OCI-LY7 (cell line): ENCODE data around the gene TECRL. TPM values are rescaled to one million over a fixed set of nuclear protein-coding genes. Genes with fewer than 3 reads are reported as not detected.

Experiments used
- BruUV-seq: library from RNA; stranded (reverse); fragments of 400-500 nt; replicated peaks from 2 replicates; lab custom pipeline; 2021; lab: Mats Ljungman, UMichigan
- CTCF ChIA-PET: fragments of 300-600 bp; sonication (Branson Sonifier 250); formaldehyde crosslinking; loops from one replicate; lab custom pipeline; 2022; ENCODE audit warnings: antibody characterized with exemption; ENCODE audit not compliant: unreplicated experiment; lab: Charles Lee
- POLR2A ChIA-PET: fragments of 300-600 bp; sonication (Branson Sonifier 250); formaldehyde crosslinking; loops from one replicate; lab custom pipeline; 2022; ENCODE audit warnings: antibody characterized with exemption; lab: Charles Lee
- DNase-seq: peaks from one replicate; pipeline ENCODE4 v3.0.0-alpha.2; 2015; ENCODE audit warnings: low spot score
- H2AFZ ChIP-seq: fragments of 200-600 bp; sonication (generic), shearing (Covaris generic); 2 replicates; pipeline ENCODE4 v1.6.1; 2014; ENCODE audit warnings: mild to moderate bottlenecking, antibody characterized with exemption, low read length, moderate library complexity
- H3K27ac ChIP-seq: fragments of 200-600 bp; sonication (generic); 2 replicates; pipeline ENCODE4 v1.5.1; 2014; ENCODE audit warnings: mixed run types, low read depth, mild to moderate bottlenecking, moderate library complexity, low read length, inconsistent platforms; ENCODE audit not compliant: poor library complexity, severe bottlenecking
- H3K36me3 ChIP-seq: fragments of 200-600 bp; sonication (generic); 2 replicates; pipeline ENCODE4 v1.6.1; 2014; ENCODE audit warnings: mild to moderate bottlenecking, antibody characterized with exemption, low read length, moderate library complexity, mixed read lengths; ENCODE audit not compliant: insufficient read depth
- H3K4me1 ChIP-seq: fragments of 200-600 bp; sonication (generic); 2 replicates; pipeline ENCODE4 v1.5.1; 2014; ENCODE audit warnings: mild to moderate bottlenecking, low read length; ENCODE audit not compliant: insufficient read depth, poor library complexity, severe bottlenecking
- H3K4me2 ChIP-seq: fragments of 200-600 bp; sonication (generic); 2 replicates; pipeline ENCODE4 v1.6.1; 2014; ENCODE audit warnings: mild to moderate bottlenecking, low read length
- H3K4me3 ChIP-seq: fragments of 200-600 bp; sonication (generic); 2 replicates; pipeline ENCODE4 v1.5.1; 2014; ENCODE audit warnings: mild to moderate bottlenecking, low read depth, low read length; ENCODE audit not compliant: poor library complexity, severe bottlenecking
- H3K79me2 ChIP-seq: fragments of 200-600 bp; sonication (generic); 2 replicates; pipeline ENCODE4 v1.6.1; 2016; ENCODE audit warnings: low read depth, mild to moderate bottlenecking, low read length, moderate library complexity, mixed read lengths; ENCODE audit not compliant: insufficient read depth
- H3K9me2 ChIP-seq: fragments of 200-600 bp; sonication (generic); 2 replicates; pipeline ENCODE4 v1.6.1; 2016; ENCODE audit warnings: mild to moderate bottlenecking, low read length, mixed read lengths; ENCODE audit not compliant: insufficient read depth
- H3K9me3 ChIP-seq: fragments of 200-600 bp; sonication (generic); 2 replicates; pipeline ENCODE4 v1.6.1; 2014; ENCODE audit warnings: mild to moderate bottlenecking, mixed run types, low read length, mixed read lengths
- H4K20me1 ChIP-seq: fragments of 200-600 bp; sonication (generic); 2 replicates; pipeline ENCODE4 v1.6.1; 2014; ENCODE audit warnings: mild to moderate bottlenecking, antibody characterized with exemption, low read length, moderate library complexity, mixed read lengths; ENCODE audit not compliant: insufficient read depth
- CTCF ChIP-seq: fragments of 200-600 bp; sonication (generic); conservative IDR thresholded peaks from 2 replicates; pipeline ENCODE4 v1.5.1; 2014; ENCODE audit warnings: mild to moderate bottlenecking, antibody characterized with exemption, low read length, moderate library complexity, mixed read lengths
- EZH2phosphoT487 ChIP-seq: fragments of 200-600 bp; sonication (generic); IDR thresholded peaks from 2 replicates; pipeline ENCODE4 v1.6.1; 2018; ENCODE audit warnings: low read depth, borderline replicate concordance, mild to moderate bottlenecking, mixed run types, antibody characterized with exemption, low read length, moderate library complexity, mixed read lengths
- intact Hi-C: fragments of 100-400 bp; cut with micrococcal nuclease; formaldehyde crosslinking; loops from one replicate; pipeline ENCODE4 v1.10.0; 2022; ENCODE audit not compliant: unreplicated experiment
- total RNA-seq, 2 experiments: library from RNA; depleted of rRNA in 1 of 2; stranded (reverse); fragments of >200 nt in 1 of 2; shearing (Covaris generic) in 1 of 2; gene quantifications; 2 replicates each; pipeline ENCODE4 v1.2.3, GENCODE V29; 2014 to 2022

The TECRL gene
- total RNA-seq, 2 experiments from 2014 or later = not detected

- no peaks in the 10 kb centered on the region for H4K20me1 ChIP-seq
- H3K4me2 ChIP-seq = no peak overlapping the region
- no peak overlapping the region for H2AFZ ChIP-seq
- H3K79me2 ChIP-seq = no peaks in the 10 kb centered on the region
- TF ChIP-seq EZH2phosphoT487 (no peak), CTCF (no peak)
- no peak overlapping the region for H3K4me3 ChIP-seq
- intact Hi-C loops = no loop called here
- ChIA-PET CTCF (no interaction called here), POLR2A (no interaction called here)
- H3K36me3 ChIP-seq = no peaks in the 10 kb centered on the region
- H3K27ac ChIP-seq = no peak overlapping the region
- H3K9me3 ChIP-seq = no peaks in the 10 kb centered on the region
- no peak for DNase-seq
- no TSS peak for BruUV-seq
- H3K4me1 ChIP-seq = no peaks in the 10 kb centered on the region
- H3K9me2 ChIP-seq = no peaks in the 10 kb centered on the region
Observed at GRCh38 chr4:64368741-64369140, 40.5 kb downstream of the TECRL start.

GRCh38 chr4:64361399-64361740 is 47.9 kb downstream of the TECRL start:
- no peak for DNase-seq
- Histone ChIP-seq H4K20me1 (no peaks in the 10 kb centered on the region), H2AFZ (no peak overlapping the region), H3K4me3 (no peak overlapping the region), H3K9me3 (no peaks in the 10 kb centered on the region), H3K79me2 (no peaks in the 10 kb centered on the region), H3K9me2 (no peaks in the 10 kb centered on the region), H3K4me1 (no peaks in the 10 kb centered on the region), H3K4me2 (no peak overlapping the region), H3K36me3 (no peaks in the 10 kb centered on the region), H3K27ac (no peak overlapping the region)
- BruUV-seq = no TSS peak
- TF ChIP-seq EZH2phosphoT487 (no peak), CTCF (no peak)
- POLR2A ChIA-PET = no interaction called here
- intact Hi-C loops = no loop called here
- CTCF ChIA-PET = no interaction called here

GRCh38 chr4:64360664-64361398 is 48.4 kb downstream of the TECRL start:
- TF ChIP-seq CTCF (no peak), EZH2phosphoT487 (no peak)
- Histone ChIP-seq H3K9me2 (no peaks in the 10 kb centered on the region), H3K4me2 (no peak overlapping the region), H4K20me1 (no peaks in the 10 kb centered on the region), H3K4me1 (no peaks in the 10 kb centered on the region), H3K9me3 (no peaks in the 10 kb centered on the region), H3K27ac (no peak overlapping the region), H3K4me3 (no peak overlapping the region), H3K36me3 (no peaks in the 10 kb centered on the region), H3K79me2 (no peaks in the 10 kb centered on the region), H2AFZ (no peak overlapping the region)
- ChIA-PET CTCF (no interaction called here), POLR2A (no interaction called here)
- intact Hi-C loops = no loop called here
- BruUV-seq = no TSS peak
- no peak for DNase-seq
